ENCODE results near the gene KAT2B. TPM values are rescaled to one million over a fixed set of nuclear protein-coding genes. Genes with fewer than 3 reads are reported as not detected.

KAT2B gene
- total RNA-seq, 1 experiment from 2014 or later, result 3.7 TPM

- H3K4me3 ChIP-seq (replicated peaks in 1 of 2; ENCODE audit: low read depth in 1 of 2, low read length in 2 of 2), result no peak overlapping the region
- ChIA-PET RAD21 (ENCODE audit: low non-redundant PET in 1 of 2, low total read pairs in 2 of 2, uncharacterized antibody in 2 of 2, unreplicated experiment in 2 of 2) (no interaction called here), POLR2A (no interaction called here), CTCF (no interaction called here)
- no peak for DNase-seq (ENCODE audit: low read depth, low spot score)
- no peak overlapping the region for H3K9ac ChIP-seq (ENCODE audit: low read length)
- no peaks in the 10 kb centered on the region for H3K4me1 ChIP-seq (ENCODE audit: control insufficient read depth in 1 of 2, insufficient read depth in 2 of 2, low read length in 2 of 2)
- no peaks in the 10 kb centered on the region for H3K9me2 ChIP-seq (ENCODE audit: insufficient read depth)
- no peaks in the 10 kb centered on the region for H3K27me3 ChIP-seq (ENCODE audit: insufficient read depth, low read length)
- intact Hi-C loops (cut with micrococcal nuclease), result no loop called here
- no peak for ATAC-seq
- no peak for TF ChIP-seq EZH2phosphoT487 (IDR thresholded peaks at IDR 0.05; ENCODE audit: borderline replicate concordance)
- no peak for TF ChIP-seq ATF3 (IDR thresholded peaks at IDR 0.05)
- no peak for TF ChIP-seq CTCF (IDR thresholded peaks at IDR 0.05 in 2 of 3, conservative IDR thresholded peaks at IDR 0.05 in 1 of 3; ENCODE audit: borderline replicate concordance in 1 of 3, insufficient read depth in 1 of 3, low read depth in 2 of 3, low read length in 2 of 3)
- no peak for TF ChIP-seq ZFX (IDR thresholded peaks at IDR 0.05)
- TF ChIP-seq EZH2 (IDR thresholded peaks at IDR 0.05), result no peak
- no peak for TF ChIP-seq CBX3 (IDR thresholded peaks at IDR 0.05; ENCODE audit: low read depth)
- H3K4me2 ChIP-seq (ENCODE audit: low read length), result no peak overlapping the region
- no peaks in the 10 kb centered on the region for H4K20me1 ChIP-seq (ENCODE audit: insufficient read depth)
- H3K79me2 ChIP-seq (ENCODE audit: insufficient read depth, low read length), result no peaks in the 10 kb centered on the region
- H2AFZ ChIP-seq (ENCODE audit: low read depth, low read length, poor library complexity, severe bottlenecking), result no peak overlapping the region
- no peaks in the 10 kb centered on the region; a peak in 1 of 4 replicates for H3K36me3 ChIP-seq (ENCODE audit: control insufficient read depth in 1 of 2, insufficient read depth in 2 of 2, low read length in 2 of 2)
- H3K27ac ChIP-seq (ENCODE audit: low read depth, low read length), result no peak overlapping the region
- no TSS peak for BruUV-seq (replicated peaks)
- H3K9me3 ChIP-seq (ENCODE audit: control insufficient read depth in 1 of 2, insufficient read depth in 1 of 2, low read depth in 1 of 2, low read length in 2 of 2), result no peaks in the 10 kb centered on the region
Measured at GRCh38 chr3:20007960-20008359, 32.3 kb upstream of the KAT2B start.

GRCh38 chr3:20008646-20009045, 31.6 kb upstream of the KAT2B start:
- Histone ChIP-seq H3K4me3 (replicated peaks in 1 of 2; ENCODE audit: low read depth in 1 of 2, low read length in 2 of 2) (no peak overlapping the region), H4K20me1 (ENCODE audit: insufficient read depth) (no peaks in the 10 kb centered on the region), H3K79me2 (ENCODE audit: insufficient read depth, low read length) (no peaks in the 10 kb centered on the region), H3K9me3 (ENCODE audit: control insufficient read depth in 1 of 2, insufficient read depth in 1 of 2, low read depth in 1 of 2, low read length in 2 of 2) (no peaks in the 10 kb centered on the region), H3K9me2 (ENCODE audit: insufficient read depth) (no peaks in the 10 kb centered on the region), H3K27ac (ENCODE audit: low read depth, low read length) (no peak overlapping the region), H3K27me3 (ENCODE audit: insufficient read depth, low read length) (no peaks in the 10 kb centered on the region), H2AFZ (ENCODE audit: low read depth, low read length, poor library complexity, severe bottlenecking) (no peak overlapping the region), H3K4me1 (ENCODE audit: control insufficient read depth in 1 of 2, insufficient read depth in 2 of 2, low read length in 2 of 2) (no peaks in the 10 kb centered on the region), H3K9ac (ENCODE audit: low read length) (no peak overlapping the region), H3K36me3 (ENCODE audit: control insufficient read depth in 1 of 2, insufficient read depth in 2 of 2, low read length in 2 of 2) (no peaks in the 10 kb centered on the region; a peak in 1 of 4 replicates), H3K4me2 (ENCODE audit: low read length) (no peak overlapping the region)
- DNase-seq (ENCODE audit: low read depth, low spot score) (no peak), ATAC-seq (no peak)
- intact Hi-C loops (cut with micrococcal nuclease), result no loop called here
- RAD21 ChIA-PET (ENCODE audit: low non-redundant PET in 1 of 2, low total read pairs in 2 of 2, uncharacterized antibody in 2 of 2, unreplicated experiment in 2 of 2), result no interaction called here
- POLR2A ChIA-PET, result no interaction called here
- CTCF ChIA-PET, result no interaction called here
- BruUV-seq (replicated peaks), result no TSS peak
- TF ChIP-seq REST (IDR thresholded peaks at IDR 0.05; ENCODE audit: low read depth) (no peak), CEBPB (IDR thresholded peaks at IDR 0.05; ENCODE audit: low read depth) (no peak), EZH2 (IDR thresholded peaks at IDR 0.05) (no peak), RAD21 (IDR thresholded peaks at IDR 0.05; ENCODE audit: low read depth) (no peak), CBX3 (IDR thresholded peaks at IDR 0.05; ENCODE audit: low read depth) (no peak), EZH2phosphoT487 (IDR thresholded peaks at IDR 0.05; ENCODE audit: borderline replicate concordance) (no peak), ZFX (IDR thresholded peaks at IDR 0.05) (no peak), SIN3A (IDR thresholded peaks at IDR 0.05; ENCODE audit: low read depth) (no peak), ATF3 (IDR thresholded peaks at IDR 0.05) (no peak), JUND (IDR thresholded peaks at IDR 0.05) (no peak), ZBTB33 (IDR thresholded peaks at IDR 0.05; ENCODE audit: extremely low read depth, insufficient replicate concordance, low read length) (no peak)
